Uterus (tissue), 2 donors: ENCODE data around the gene CAPN11.

Experiments used
- CTCF ChIP-seq, 4 experiments: fragments of 200-600 bp in 2 of 4; fragments of 450-650 bp in 2 of 4; sonication (generic) in 2 of 4; IDR thresholded peaks; one replicate each; pipeline ENCODE4 v1.5.1; 2016 to 2019; ENCODE audit warnings: antibody characterized with exemption in 4 of 4, mild to moderate bottlenecking in 2 of 4, moderate library complexity in 1 of 4
- POLR2A ChIP-seq, 2 donors: fragments of 450-650 bp; IDR thresholded peaks; one replicate each; pipeline ENCODE4 v1.6.1; 2016; ENCODE audit warnings: antibody characterized with exemption in 2 of 2, mild to moderate bottlenecking in 1 of 2, moderate library complexity in 1 of 2

GRCh38 chr6:44126320-44127149 lies 32.1 kb upstream of the CAPN11 start:
- no peak for TF ChIP-seq CTCF (IDR thresholded peaks at IDR 0.05)
- no peak for TF ChIP-seq POLR2A (IDR thresholded peaks at IDR 0.05)
